HepG2 (cell line): Measurements from ENCODE around the gene JAKMIP3. TPM values are rescaled to one million over a fixed set of nuclear protein-coding genes. Genes with fewer than 3 reads are reported as not detected.

Experiments used
- ATAC-seq: fragments of 200-7000 bp; cut with Tn5 transposase; 3 replicates; pipeline ENCODE4 v1.9.1; 2020; ENCODE audit warnings: mild to moderate bottlenecking, moderate library complexity
- BruUV-seq: library from RNA; stranded (reverse); fragments of 400-500 nt; replicated peaks from 2 replicates; lab custom pipeline; 2021; lab: Mats Ljungman, UMichigan
- CTCF ChIA-PET: fragments of 300-600 bp; formaldehyde crosslinking; extraction: SDS; loops from one replicate; lab custom pipeline; 2021; ENCODE audit warnings: low total read pairs, inconsistent platforms, low intra/inter-chr PET ratio; lab: Yijun Ruan, JAX
- POLR2A ChIA-PET: fragments of 350-600 bp; sonication (Branson Sonifier 250); formaldehyde crosslinking; loops from one replicate; lab custom pipeline; 2020; ENCODE audit warnings: antibody characterized with exemption, inconsistent platforms; lab: Yijun Ruan, JAX
- DNase-seq: peaks from one replicate; pipeline ENCODE4 v3.0.0-alpha.2; 2015; ENCODE audit warnings: low spot score
- FAIRE-seq: peaks from 3 replicates; lab custom pipeline; 2011; peaks lifted over from hg19 to GRCh38; lab: Jason Lieb, UNC
- H2AFZ ChIP-seq: one replicate; pipeline ENCODE4 v1.6.1; 2011; ENCODE audit warnings: low read length, inconsistent platforms
- H3K27ac ChIP-seq: fragments of 300-600 bp; 3 replicates; pipeline ENCODE4 v1.8.0; 2011; ENCODE audit warnings: mixed run types, mild to moderate bottlenecking, mixed read lengths, low read length, inconsistent platforms; ENCODE audit not compliant: insufficient read depth; ENCODE audit errors: extremely low read length
- H3K27me3 ChIP-seq, 2 experiments: fragments of 200-600 bp in 1 of 2; 2 replicates in 1 of 2; 3 replicates in 1 of 2; pipeline versions ENCODE4 v1.6.0 to v1.8.0; 2011; ENCODE audit warnings: low read length in 2 of 2, mild to moderate bottlenecking in 2 of 2, moderate library complexity in 2 of 2, inconsistent platforms in 1 of 2; ENCODE audit not compliant: insufficient read depth in 2 of 2, control insufficient read depth in 1 of 2
- H3K36me3 ChIP-seq, 2 experiments: fragments of 200-600 bp in 1 of 2; replicated peaks in 1 of 2; 2 replicates in 1 of 2; 3 replicates in 1 of 2; pipeline versions ENCODE4 v1.5.1 to v1.8.0; 2011; ENCODE audit warnings: low read length in 2 of 2, inconsistent platforms in 1 of 2; ENCODE audit not compliant: insufficient read depth in 2 of 2, control insufficient read depth in 1 of 2
- H3K4me1 ChIP-seq: 2 replicates; pipeline ENCODE4 v1.5.1; 2012; ENCODE audit warnings: low read length, inconsistent platforms; ENCODE audit not compliant: insufficient read depth
- H3K4me2 ChIP-seq: 2 replicates; pipeline ENCODE4 v1.6.0; 2011; ENCODE audit warnings: low read depth, low read length, inconsistent platforms
- H3K4me3 ChIP-seq, 3 experiments: fragments of 200-600 bp in 1 of 3; sonication (generic), shearing (Covaris generic) in 1 of 3; replicated peaks in 1 of 3; 2 replicates each; pipeline ENCODE4 v1.5.1; 2011 to 2016; ENCODE audit warnings: low read length in 3 of 3, inconsistent platforms in 2 of 3, low read depth in 2 of 3, mild to moderate bottlenecking in 2 of 3, control low read depth in 1 of 3, mixed read lengths in 1 of 3; ENCODE audit not compliant: insufficient read depth in 1 of 3
- H3K79me2 ChIP-seq: one replicate; pipeline ENCODE4 v1.6.1; 2011; ENCODE audit warnings: low read length, inconsistent platforms; ENCODE audit not compliant: insufficient read depth
- H3K9ac ChIP-seq: 2 replicates; pipeline ENCODE4 v1.6.0; 2011; ENCODE audit warnings: mild to moderate bottlenecking, low read depth, low read length, inconsistent platforms; ENCODE audit not compliant: insufficient read depth
- H3K9me3 ChIP-seq: 2 replicates; pipeline ENCODE4 v1.5.1; 2012; ENCODE audit warnings: mild to moderate bottlenecking, low read length
- H4K20me1 ChIP-seq: 2 replicates; pipeline ENCODE4 v1.6.0; 2011; ENCODE audit warnings: inconsistent platforms, mild to moderate bottlenecking, low read length, moderate library complexity; ENCODE audit not compliant: insufficient read depth
- ATM ChIP-seq: fragments of 450-650 bp; IDR thresholded peaks from 2 replicates; pipeline ENCODE4 v1.7.1; 2017; ENCODE audit warnings: mild to moderate bottlenecking, borderline replicate concordance
- NFYC ChIP-seq: IDR thresholded peaks from 2 replicates; pipeline ENCODE4 v1.6.1; 2016; ENCODE audit warnings: missing genetic modification reagents, missing compliant biosample characterization
- NRL ChIP-seq: sonication (generic); formaldehyde crosslinking; IDR thresholded peaks from 2 replicates; pipeline ENCODE4 v1.5.0; 2020; ENCODE audit warnings: missing genetic modification reagents, mild to moderate bottlenecking, moderate library complexity, borderline replicate concordance
- RFX5 ChIP-seq: IDR thresholded peaks from 2 replicates; pipeline ENCODE4 v1.6.1; 2011; ENCODE audit warnings: low read depth, low read length, improper control_type of control experiment
- SAP130 ChIP-seq: IDR thresholded peaks from 2 replicates; pipeline ENCODE4 v1.6.1; 2016; ENCODE audit warnings: low read depth
- ZNF253 ChIP-seq: sonication (generic); formaldehyde crosslinking; IDR thresholded peaks from 2 replicates; pipeline ENCODE4 v1.8.0; 2022; ENCODE audit warnings: mild to moderate bottlenecking, missing genetic modification reagents, borderline replicate concordance
- WGBS: methylation state at CpG from one replicate; pipeline ENCODE4 v1.1.6; 2017; ENCODE audit warnings: low lambda C conversion rate; 5-methylcytosine and 5-hydroxymethylcytosine counted together
- in situ Hi-C: cut with HindIII; loops from 2 replicates; pipeline ENCODE4 v1.10.0; 2017; ENCODE audit warnings: low pct_unique_long_range_greater_than_20kb; ENCODE audit not compliant: extremely low pct_ligation_motif_present
- intact Hi-C: fragments of 100-400 bp; cut with micrococcal nuclease; formaldehyde crosslinking; loops from one replicate; pipeline ENCODE4 v1.10.0; 2022; ENCODE audit not compliant: unreplicated experiment
- polyA plus RNA-seq, 8 experiments: library from polyadenylated mRNA; depleted of rRNA in 3 of 8; stranded (reverse) in 7 of 8; unstranded in 1 of 8; fragments of >200 nt; fragmentation: Illumina TruSeq in 4 of 8; extraction: Trizol in 4 of 8; gene quantifications; 2 replicates each; pipeline versions ENCODE4 v1.2.1 to v1.2.3, GENCODE V29; 2011 to 2016; ENCODE audit warnings: low read depth in 4 of 8, missing spikeins in 1 of 8, mixed read lengths in 1 of 8; ENCODE audit not compliant: insufficient read depth in 1 of 8
- total RNA-seq, 5 experiments: library from RNA; depleted of rRNA; stranded (reverse); fragments of >200 nt; fragmentation: Illumina TruSeq; extraction: Trizol; gene quantifications; 2 replicates each; pipeline ENCODE4 v1.2.3, GENCODE V29; 2016; ENCODE audit warnings: low read depth in 1 of 5
- TF ChIP-seq, protein P1 (sequence below): sonication (generic); formaldehyde crosslinking; IDR thresholded peaks from 2 replicates; pipeline ENCODE4 v1.9.0; 2021; ENCODE audit warnings: missing genetic modification reagents, borderline replicate concordance
- TF ChIP-seq, protein P2 (sequence below): sonication (generic); formaldehyde crosslinking; IDR thresholded peaks from 2 replicates; pipeline ENCODE4 v1.5.1; 2020; ENCODE audit warnings: mild to moderate bottlenecking, missing genetic modification reagents, moderate library complexity
- TF ChIP-seq, protein P3 (sequence below): sonication (generic); formaldehyde crosslinking; IDR thresholded peaks from 2 replicates; pipeline ENCODE4 v1.5.0; 2020; ENCODE audit warnings: missing genetic modification reagents

JAKMIP3 gene
- total and polyA plus RNA-seq, 2 of the 13 experiments (the other 11 are each of a cell fraction or from before 2014, with no cell fraction given) = 0.03 to 0.11 TPM

DNA sequence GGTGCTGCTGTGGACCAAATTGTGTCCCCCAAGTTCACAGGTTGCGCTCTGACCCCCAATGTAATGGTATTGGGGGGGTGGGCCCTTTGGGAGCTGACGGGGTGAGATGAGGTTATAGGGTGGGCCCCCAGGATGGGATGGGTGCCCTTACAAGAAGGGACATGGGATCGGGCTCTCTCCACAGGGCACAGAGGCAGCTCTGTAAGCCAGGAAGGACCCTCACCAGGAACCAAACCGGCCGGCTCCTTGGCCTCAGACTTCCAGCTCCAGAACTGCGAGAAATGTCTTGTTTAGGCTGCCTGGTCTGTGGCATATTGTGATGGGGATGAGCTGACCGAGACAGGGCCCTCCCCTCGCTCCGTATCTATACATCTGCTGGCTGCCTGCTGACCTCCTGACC is 25.7 kb upstream of the JAKMIP3 start:
- FAIRE-seq (no peak), ATAC-seq (no peak), DNase-seq (no peak)
- WGBS = 0% methylated on average over 2 of the region's 9 CpGs
- Histone ChIP-seq H2AFZ (no peak overlapping the region), H3K4me1 (no peaks in the 10 kb centered on the region), H3K27ac (no peak overlapping the region), H3K79me2 (no peaks in the 10 kb centered on the region), H3K36me3 (no peaks in the 10 kb centered on the region), H3K9me3 (no peaks in the 10 kb centered on the region), H3K4me3 (no peak overlapping the region), H3K27me3 (peaks cover 18 to 89% of the 10 kb centered on the region in 2 experiments), H3K4me2 (no peak overlapping the region), H3K9ac (no peak overlapping the region), H4K20me1 (no peaks in the 10 kb centered on the region; the same call in 1 of the 2 replicates)
- in situ Hi-C loops (no loop called here), intact Hi-C loops (no loop called here)
- TF ChIP-seq, protein P1, sequence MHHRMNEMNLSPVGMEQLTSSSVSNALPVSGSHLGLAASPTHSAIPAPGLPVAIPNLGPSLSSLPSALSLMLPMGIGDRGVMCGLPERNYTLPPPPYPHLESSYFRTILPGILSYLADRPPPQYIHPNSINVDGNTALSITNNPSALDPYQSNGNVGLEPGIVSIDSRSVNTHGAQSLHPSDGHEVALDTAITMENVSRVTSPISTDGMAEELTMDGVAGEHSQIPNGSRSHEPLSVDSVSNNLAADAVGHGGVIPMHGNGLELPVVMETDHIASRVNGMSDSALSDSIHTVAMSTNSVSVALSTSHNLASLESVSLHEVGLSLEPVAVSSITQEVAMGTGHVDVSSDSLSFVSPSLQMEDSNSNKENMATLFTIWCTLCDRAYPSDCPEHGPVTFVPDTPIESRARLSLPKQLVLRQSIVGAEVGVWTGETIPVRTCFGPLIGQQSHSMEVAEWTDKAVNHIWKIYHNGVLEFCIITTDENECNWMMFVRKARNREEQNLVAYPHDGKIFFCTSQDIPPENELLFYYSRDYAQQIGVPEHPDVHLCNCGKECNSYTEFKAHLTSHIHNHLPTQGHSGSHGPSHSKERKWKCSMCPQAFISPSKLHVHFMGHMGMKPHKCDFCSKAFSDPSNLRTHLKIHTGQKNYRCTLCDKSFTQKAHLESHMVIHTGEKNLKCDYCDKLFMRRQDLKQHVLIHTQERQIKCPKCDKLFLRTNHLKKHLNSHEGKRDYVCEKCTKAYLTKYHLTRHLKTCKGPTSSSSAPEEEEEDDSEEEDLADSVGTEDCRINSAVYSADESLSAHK (CRISPR knock-in tag) = no peak
- TF ChIP-seq NRL (CRISPR knock-in tag) (no peak), NFYC (no peak), RFX5 (no peak), ATM (no peak), SAP130 (CRISPR knock-in tag) (no peak), ZNF253 (CRISPR knock-in tag) (no peak)
- TF ChIP-seq, protein P2, sequence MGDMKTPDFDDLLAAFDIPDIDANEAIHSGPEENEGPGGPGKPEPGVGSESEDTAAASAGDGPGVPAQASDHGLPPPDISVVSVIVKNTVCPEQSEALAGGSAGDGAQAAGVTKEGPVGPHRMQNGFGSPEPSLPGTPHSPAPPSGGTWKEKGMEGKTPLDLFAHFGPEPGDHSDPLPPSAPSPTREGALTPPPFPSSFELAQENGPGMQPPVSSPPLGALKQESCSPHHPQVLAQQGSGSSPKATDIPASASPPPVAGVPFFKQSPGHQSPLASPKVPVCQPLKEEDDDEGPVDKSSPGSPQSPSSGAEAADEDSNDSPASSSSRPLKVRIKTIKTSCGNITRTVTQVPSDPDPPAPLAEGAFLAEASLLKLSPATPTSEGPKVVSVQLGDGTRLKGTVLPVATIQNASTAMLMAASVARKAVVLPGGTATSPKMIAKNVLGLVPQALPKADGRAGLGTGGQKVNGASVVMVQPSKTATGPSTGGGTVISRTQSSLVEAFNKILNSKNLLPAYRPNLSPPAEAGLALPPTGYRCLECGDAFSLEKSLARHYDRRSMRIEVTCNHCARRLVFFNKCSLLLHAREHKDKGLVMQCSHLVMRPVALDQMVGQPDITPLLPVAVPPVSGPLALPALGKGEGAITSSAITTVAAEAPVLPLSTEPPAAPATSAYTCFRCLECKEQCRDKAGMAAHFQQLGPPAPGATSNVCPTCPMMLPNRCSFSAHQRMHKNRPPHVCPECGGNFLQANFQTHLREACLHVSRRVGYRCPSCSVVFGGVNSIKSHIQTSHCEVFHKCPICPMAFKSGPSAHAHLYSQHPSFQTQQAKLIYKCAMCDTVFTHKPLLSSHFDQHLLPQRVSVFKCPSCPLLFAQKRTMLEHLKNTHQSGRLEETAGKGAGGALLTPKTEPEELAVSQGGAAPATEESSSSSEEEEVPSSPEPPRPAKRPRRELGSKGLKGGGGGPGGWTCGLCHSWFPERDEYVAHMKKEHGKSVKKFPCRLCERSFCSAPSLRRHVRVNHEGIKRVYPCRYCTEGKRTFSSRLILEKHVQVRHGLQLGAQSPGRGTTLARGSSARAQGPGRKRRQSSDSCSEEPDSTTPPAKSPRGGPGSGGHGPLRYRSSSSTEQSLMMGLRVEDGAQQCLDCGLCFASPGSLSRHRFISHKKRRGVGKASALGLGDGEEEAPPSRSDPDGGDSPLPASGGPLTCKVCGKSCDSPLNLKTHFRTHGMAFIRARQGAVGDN = no peak
- TF ChIP-seq, protein P3, sequence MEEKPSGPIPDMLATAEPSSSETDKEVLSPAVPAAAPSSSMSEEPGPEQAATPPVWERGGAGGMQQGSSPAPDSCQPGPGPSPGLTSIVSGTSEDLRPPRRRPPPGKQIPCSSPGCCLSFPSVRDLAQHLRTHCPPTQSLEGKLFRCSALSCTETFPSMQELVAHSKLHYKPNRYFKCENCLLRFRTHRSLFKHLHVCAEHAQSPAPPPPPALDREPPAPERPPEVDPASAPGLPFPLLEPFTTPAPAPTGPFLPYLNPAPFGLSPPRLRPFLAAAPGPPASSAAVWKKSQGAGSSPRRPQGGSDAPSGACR = no peak
- POLR2A ChIA-PET = no interaction called here
- no TSS peak for BruUV-seq
- CTCF ChIA-PET = no interaction called here
